A549 treated with GW870086 at 1 μM for 4 hours (cell line): ENCODE data around the gene OR2T33. TPM values are rescaled to one million over a fixed set of nuclear protein-coding genes. Genes with fewer than 3 reads are reported as not detected.

ENCODE experiments used
- total RNA-seq: library from RNA; stranded (reverse); fragments of 200-300 nt; extraction: Qiagen RNA extraction; gene quantifications from 5 replicates; pipeline ENCODE4 v1.2.3, GENCODE V29; 2022; ENCODE audit warnings: low read depth

OR2T33 gene, protein sequence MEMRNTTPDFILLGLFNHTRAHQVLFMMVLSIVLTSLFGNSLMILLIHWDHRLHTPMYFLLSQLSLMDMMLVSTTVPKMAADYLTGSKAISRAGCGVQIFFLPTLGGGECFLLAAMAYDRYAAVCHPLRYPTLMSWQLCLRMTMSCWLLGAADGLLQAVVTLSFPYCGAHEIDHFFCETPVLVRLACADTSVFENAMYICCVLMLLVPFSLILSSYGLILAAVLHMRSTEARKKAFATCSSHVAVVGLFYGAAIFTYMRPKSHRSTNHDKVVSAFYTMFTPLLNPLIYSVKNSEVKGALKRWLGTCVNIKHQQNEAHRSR
- total RNA-seq, result not detected in 5 replicates

DNA sequence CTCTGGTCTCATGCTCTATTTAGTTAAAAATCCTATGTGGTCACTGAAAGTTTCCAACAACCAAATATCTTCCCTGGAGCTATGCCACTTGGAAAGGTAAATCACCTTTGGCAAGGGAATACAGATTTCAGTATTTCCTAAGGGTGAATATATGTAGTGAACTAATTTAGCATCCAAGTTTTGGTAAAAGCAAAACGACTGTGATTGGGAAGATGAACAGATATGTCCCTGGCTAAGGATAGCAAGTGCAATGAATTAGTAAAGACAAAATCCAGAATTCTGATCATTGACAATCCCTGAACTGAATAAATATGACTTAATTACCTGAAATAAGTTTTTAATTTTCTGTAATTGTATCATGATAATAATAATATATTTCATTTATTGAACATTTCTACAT lies at the start of gene OR2T33:
Gene OR2T33 (minus strand): TSS at position 101 of the 400 bp plus-strand sequence. CDS start 4,162 bp downstream, outside the sequence.

DNA sequence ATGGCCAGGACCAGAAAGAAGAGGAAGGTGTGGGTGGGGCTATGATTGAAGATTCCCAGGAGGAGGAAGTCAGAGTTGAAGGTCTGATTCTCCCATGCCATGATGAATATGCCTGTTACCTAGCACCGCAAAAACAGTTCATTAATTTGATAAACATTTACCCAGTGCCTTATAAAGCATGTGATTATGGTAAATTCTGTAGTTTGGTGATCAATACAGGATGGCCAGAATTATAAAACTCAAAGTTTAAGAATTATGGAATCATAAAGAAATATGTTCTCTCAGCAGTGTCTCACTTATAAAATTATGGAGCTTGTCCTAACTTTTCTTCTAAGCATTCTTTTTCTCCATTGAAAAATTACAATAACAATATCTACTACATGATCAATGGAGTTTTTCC lies 46.7 kb upstream of the OR2T33 start, which contains the start of gene OR2M7:
Gene OR2M7 (minus strand): TSS at position 101 of the 400 bp plus-strand sequence. CDS start 0 bp downstream, at position 101.

DNA sequence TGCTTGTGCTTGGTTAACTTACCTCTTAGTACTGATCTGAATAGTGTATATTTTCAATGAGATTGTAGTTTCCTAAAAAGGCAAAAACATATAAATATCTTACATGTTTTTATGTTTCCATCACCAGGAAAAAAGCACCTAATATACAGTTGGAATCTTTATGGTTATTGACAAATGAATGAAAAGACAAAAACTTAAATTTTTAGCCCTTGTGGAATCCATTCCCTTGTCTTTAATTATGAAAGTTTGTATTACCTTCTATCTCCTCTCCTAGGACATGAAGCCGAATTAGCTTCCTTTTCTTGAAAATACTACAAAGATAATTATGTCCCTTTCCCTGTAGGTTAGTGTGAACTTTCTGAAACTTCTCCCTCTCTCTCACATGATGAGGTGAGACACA lies 25.5 kb upstream of the OR2T33 start, which contains the start of gene OR2T12:
Gene OR2T12 (minus strand): TSS at position 101 of the 400 bp plus-strand sequence. CDS start 7,846 bp downstream, outside the sequence.

DNA sequence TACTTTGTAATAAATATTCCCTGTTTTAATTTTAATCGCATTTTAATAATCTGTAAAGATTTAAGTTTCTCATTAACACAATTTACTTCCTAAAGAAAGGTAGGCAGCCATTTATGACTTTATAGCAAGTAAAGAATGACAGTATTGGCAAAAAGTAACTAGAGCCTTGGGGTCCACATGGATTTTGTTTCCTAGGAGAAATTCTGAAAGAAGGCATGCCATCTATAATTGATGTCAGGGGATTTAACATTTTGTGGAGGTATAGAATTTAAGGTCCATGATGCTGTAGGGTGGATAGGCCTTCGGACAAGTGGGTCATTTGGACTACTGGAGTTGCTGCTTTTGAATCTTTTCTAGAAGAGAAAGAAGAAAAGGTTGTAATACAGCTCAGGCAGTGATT lies 46.7 kb downstream of the OR2T33 start, which contains the start of gene OR2M4:
Gene OR2M4 (plus strand): TSS at position 301 of the 400 bp plus-strand sequence. CDS start 7,512 bp downstream, outside the sequence.

Other genes starting within 250 kb of the OR2T33 start
- gene OR2L2, start 247.9 kb downstream of the OR2T33 start, total RNA-seq, result not detected in 5 replicates
- gene OR2L3, start 231.1 kb downstream of the OR2T33 start, total RNA-seq, result not detected in 5 replicates
- gene OR2L13, start 182.8 kb downstream of the OR2T33 start, total RNA-seq, result not detected in 5 replicates
- gene OR2M5, start 132.8 kb downstream of the OR2T33 start, total RNA-seq, result not detected in 5 replicates
- not detected in 5 replicates for gene OR2M2, start 103.2 kb downstream of the OR2T33 start, total RNA-seq
- gene OR2M3, start 80.7 kb downstream of the OR2T33 start, total RNA-seq, result not detected in 5 replicates
- not detected in 5 replicates for gene OR2M4, start 46.6 kb downstream of the OR2T33 start, total RNA-seq
- gene OR2T12, start 25.4 kb upstream of the OR2T33 start, total RNA-seq, result not detected in 5 replicates
- gene OR2M7, start 46.6 kb upstream of the OR2T33 start, total RNA-seq, result not detected in 5 replicates
- gene OR14C36, start 70.8 kb upstream of the OR2T33 start, total RNA-seq, result not detected in 5 replicates
- gene OR2T4, start 83.7 kb upstream of the OR2T33 start, total RNA-seq, result not detected in 5 replicates
- gene OR2T6, start 97.8 kb upstream of the OR2T33 start, total RNA-seq, result not detected in 5 replicates
- gene OR2T1, start 125.1 kb upstream of the OR2T33 start, total RNA-seq, result not detected in 5 replicates
- not detected in 5 replicates for gene OR2T2, start 167.7 kb upstream of the OR2T33 start, total RNA-seq
- not detected in 5 replicates for gene OR2T3, start 195.4 kb upstream of the OR2T33 start, total RNA-seq
- not detected in 5 replicates for gene OR2T5, start 210.6 kb upstream of the OR2T33 start, total RNA-seq
- not detected in 5 replicates for gene OR2G6, start 230.1 kb upstream of the OR2T33 start, total RNA-seq